Fibroblast of the aortic adventitia (primary cell): ENCODE measurements around the gene FAM20C. TPM values are rescaled to one million over a fixed set of nuclear protein-coding genes. Genes with fewer than 3 reads are reported as not detected.

ENCODE experiments used
- DNase-seq: peaks from one replicate; pipeline ENCODE4 v3.0.0-alpha.2; 2010; ENCODE audit warnings: low read depth
- H3K4me3 ChIP-seq: 2 replicates; pipeline ENCODE4 v1.5.1; 2011; ENCODE audit warnings: low read depth, mild to moderate bottlenecking, control low read depth, low read length, moderate library complexity
- total RNA-seq: library from RNA; depleted of rRNA; stranded (reverse); fragments of >200 nt; gene quantifications from 2 replicates; pipeline ENCODE4 v1.2.3, GENCODE V29; 2012; ENCODE audit warnings: low replicate concordance
- TF ChIP-seq, protein P1 (sequence below): IDR thresholded peaks from 2 replicates; pipeline ENCODE4 v1.5.1; 2011; ENCODE audit warnings: mild to moderate bottlenecking, low read length, control low read depth, inconsistent platforms; ENCODE audit not compliant: insufficient read depth

The FAM20C gene
- total RNA-seq, 1 donor: 55.5 TPM

DNA sequence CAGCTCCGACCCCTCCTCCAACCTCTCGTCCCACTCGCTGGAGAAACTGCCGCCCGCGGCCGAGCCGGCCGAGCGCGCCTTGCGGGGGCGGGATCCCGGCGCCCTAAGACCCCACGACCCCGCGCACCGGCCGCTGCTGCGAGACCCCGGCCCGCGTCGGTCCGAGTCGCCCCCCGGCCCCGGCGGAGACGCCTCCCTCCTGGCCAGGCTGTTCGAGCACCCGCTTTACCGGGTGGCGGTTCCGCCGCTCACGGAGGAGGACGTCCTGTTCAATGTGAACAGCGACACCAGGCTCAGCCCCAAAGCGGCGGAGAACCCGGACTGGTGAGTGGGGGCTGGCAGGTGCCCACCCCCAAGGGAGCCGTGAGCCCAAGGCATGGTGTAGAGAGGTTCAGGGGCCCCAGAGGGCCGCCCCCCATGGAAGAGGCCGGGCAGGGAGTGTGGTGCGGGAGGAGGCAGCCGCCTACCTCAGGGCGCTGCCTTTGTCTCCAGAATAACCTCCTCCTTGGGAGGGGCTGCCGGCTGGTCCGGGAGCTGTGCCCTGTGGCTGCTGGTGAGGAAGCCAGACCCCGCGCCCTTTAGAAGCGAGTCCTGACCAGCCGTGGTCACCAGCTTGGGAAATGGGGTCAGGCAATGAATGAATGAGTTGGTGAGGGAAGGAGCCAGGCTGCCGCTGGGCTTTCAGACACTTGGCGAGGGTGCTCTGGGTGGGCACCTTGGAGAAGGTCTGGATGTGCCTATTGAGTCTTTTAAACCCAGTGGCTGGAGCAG is 1.3 kb downstream of the FAM20C start:
- DNase-seq: peak; percentile 15
- peak overlapping the region; percentile 91 for H3K4me3 ChIP-seq
- TF ChIP-seq, protein P1, sequence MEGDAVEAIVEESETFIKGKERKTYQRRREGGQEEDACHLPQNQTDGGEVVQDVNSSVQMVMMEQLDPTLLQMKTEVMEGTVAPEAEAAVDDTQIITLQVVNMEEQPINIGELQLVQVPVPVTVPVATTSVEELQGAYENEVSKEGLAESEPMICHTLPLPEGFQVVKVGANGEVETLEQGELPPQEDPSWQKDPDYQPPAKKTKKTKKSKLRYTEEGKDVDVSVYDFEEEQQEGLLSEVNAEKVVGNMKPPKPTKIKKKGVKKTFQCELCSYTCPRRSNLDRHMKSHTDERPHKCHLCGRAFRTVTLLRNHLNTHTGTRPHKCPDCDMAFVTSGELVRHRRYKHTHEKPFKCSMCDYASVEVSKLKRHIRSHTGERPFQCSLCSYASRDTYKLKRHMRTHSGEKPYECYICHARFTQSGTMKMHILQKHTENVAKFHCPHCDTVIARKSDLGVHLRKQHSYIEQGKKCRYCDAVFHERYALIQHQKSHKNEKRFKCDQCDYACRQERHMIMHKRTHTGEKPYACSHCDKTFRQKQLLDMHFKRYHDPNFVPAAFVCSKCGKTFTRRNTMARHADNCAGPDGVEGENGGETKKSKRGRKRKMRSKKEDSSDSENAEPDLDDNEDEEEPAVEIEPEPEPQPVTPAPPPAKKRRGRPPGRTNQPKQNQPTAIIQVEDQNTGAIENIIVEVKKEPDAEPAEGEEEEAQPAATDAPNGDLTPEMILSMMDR: no peak

DNA sequence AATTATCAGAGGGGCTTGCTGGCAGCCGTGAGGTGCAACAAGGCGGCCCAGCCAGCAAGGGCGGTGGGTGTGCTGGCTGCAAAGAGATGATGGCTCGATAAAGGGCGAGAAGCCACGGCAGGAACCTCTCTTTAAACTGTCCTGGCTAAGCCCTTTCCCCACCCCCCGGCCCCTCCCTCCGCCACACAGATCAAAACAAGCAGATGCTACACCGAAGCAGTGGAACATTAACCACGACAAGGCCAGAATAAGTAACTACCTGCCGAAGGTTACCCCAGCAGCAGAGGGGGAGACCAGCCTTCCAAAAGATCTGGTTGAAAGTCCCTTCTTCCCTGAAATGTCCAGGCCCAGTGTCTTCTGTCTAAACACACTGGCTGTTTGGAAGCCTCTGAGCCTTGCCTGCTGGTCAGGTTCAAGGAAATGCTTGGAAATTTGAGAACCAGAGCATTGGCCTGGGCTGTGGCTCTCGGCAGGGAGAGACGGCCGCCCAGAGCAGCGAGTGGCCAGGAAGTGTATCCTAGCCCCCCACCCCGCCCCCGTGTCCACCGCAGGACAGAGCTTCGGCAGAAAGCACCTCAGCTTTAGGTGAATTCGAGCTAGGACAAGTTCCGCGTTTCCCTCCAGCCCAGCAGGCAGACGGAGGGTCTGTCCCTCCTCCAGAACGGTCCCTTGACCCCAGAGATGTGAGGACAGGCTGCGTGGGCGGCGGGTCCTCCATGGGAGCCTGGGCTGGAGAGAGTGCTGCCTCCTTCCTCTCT is 2.1 kb downstream of the FAM20C start:
- TF ChIP-seq, protein P1: no peak
- DNase-seq: peak; percentile 57
- peak overlapping the region; percentile 91 for H3K4me3 ChIP-seq

DNA sequence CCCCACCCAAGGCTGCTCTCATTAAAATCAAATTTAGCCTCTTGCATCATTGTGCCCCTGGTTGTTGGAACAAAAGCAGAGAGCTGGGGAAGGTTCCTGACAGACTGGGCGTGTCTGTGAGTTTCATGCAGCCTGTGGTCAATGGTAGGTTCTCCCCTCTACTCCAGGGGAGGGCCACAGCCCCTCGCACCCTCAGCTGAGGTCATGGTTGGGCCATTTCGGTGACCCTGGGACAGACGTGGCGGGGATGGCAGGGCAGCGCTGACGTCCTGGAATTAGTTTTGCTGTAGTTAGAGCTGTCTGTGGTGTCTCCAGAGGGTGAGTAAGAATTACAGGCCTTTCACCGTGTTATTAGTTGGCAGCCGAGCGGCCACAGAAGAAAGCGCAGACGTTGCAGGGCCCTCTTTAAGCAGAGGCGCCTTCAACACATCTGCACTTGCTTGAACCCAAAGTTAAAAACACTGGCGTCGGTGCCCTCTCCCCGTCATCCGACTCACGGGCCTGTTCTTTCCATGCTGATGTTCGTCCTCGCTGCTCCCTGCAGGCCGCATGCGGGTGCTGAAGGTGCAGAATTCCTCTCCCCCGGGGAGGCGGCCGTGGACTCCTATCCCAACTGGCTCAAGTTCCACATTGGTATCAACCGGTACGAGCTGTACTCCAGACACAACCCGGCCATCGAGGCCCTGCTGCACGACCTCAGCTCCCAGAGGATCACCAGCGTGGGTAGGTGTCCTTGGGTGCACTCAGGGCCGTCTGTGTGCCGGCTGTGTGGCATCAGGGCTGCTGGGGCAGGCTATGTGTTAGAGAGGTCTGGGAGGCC is 2.8 kb downstream of the FAM20C start:
- H3K4me3 ChIP-seq: peak overlapping the region; percentile 91
- TF ChIP-seq, protein P1: no peak
- DNase-seq: peak; percentile 54

DNA sequence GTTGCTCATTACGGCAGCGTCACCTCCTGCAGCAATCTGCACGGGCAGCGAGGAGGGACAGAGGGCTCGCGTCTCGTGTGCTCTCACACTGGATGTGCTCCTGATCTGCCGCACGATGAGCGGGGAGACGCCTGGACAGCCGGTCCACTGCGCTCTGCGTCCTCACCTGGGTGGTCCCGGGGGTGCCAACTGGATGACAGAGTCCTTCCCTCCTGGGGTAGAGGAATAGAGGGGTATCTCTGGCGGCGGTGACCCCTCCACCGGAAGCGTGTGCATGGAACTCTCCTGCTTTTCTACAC is 3.4 kb downstream of the FAM20C start:
- TF ChIP-seq, protein P1: no peak
- peak overlapping the region; percentile 91 for H3K4me3 ChIP-seq
- DNase-seq: no peak

DNA sequence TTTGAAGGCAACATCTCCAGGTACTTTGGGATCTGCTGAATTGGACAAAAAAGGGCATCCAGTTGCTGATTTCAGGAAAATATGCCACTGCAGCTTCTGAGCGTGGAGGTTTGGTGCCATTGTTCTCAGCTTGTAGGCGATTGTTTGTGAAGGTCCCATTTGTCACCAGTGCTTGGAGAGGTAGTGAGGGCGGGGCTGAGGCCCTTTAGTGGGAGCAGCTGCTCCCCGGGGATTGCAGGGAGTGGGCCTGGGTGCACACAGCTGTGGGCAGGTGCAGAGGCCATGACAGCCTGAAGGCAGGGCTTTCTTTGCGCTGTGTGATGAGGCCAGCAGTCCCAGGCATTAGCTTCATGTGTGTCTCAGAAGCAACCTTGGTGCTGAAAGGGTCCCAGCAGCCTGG is 3.9 kb downstream of the FAM20C start:
- no peak for DNase-seq
- TF ChIP-seq, protein P1: no peak
- H3K4me3 ChIP-seq: peak overlapping the region; percentile 91

DNA sequence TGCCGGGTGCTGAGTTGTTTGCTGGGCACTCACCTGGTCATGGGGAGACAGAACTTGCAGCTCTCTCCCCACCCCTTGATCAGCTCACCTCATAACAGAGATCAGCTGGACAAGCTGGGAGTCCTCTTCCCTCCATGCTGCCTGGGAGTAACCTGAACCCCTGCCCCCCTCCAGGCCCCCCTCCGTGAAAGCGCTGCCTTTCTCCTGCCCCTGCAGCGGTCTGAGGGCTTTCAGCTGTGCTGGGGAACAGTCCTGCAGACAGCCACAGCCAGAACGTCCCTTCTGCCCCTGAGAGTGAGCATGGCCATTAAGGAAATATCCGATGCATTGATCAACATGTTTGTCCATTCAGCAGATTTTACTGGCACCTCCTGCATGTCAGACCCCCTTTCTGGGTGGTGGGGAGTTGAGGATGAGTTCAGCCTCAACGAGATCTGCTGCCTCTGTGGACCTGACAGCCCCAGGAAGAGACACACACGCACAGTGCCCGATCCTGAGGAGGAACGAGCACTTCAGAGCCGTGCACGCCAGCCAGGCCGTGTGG is 4.5 kb downstream of the FAM20C start:
- DNase-seq: no peak
- TF ChIP-seq, protein P1: no peak
- peak overlapping the region; percentile 9 for H3K4me3 ChIP-seq
